Measurements from ENCODE around the gene LCN2. TPM values are rescaled to one million over a fixed set of nuclear protein-coding genes. Genes with fewer than 3 reads are reported as not detected.

LCN2 gene
- total and polyA plus RNA-seq, 10 of the 15 experiments (the other 5 are each of a cell fraction or from before 2014, with no cell fraction given), result not detected

DNA sequence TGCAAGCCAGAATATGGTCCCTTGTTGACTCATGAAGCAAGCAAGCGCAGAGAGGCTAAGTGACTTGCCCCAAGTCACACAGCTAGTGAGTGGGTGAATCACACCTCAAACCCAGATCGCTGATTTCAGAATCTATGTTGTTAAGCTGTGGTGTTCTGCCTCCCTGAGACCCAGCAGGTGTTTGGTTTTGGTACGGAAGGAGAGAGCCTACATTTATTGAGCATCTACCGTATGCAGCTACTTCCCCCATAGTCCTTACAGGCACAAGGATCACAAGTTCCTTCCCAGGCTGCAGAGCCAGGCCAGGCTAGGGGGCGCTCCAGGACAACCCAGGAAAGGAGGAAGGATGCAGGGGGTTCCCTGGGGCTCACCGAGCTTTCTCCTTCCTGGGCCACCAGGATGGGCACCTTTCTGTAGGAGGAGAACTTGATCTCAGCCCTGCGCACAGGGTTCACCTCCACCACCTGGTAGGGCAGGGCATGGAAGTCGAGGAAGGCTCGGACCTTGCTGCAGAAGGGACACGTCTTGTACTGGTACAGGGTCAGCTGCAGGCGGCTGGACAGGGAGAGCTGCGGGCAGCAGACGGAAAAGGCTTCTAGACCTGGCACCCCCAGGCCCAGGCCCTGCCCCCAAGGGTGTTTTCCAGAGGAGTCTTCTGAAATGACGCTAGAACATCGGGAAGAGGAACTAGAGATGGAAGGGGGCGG, 24.2 kb upstream of the LCN2 start (continued):
- 0 out of 2 replicates have a peak, but pooled peaks have one; percentile 67 for TF ChIP-seq ZNF592 (IDR thresholded peaks at IDR 0.05)
- TF ChIP-seq IKZF2 (IDR thresholded peaks at IDR 0.05), result peak; percentile 48 to 61; a peak in 3 of 4 replicates
- no peak for TF ChIP-seq LARP7 (IDR thresholded peaks at IDR 0.05)
- TF ChIP-seq EP300 (IDR thresholded peaks at IDR 0.05; ENCODE audit: borderline replicate concordance in 1 of 2, control insufficient read depth in 1 of 2, low read depth in 2 of 2, low read length in 2 of 2), result 0 out of 4 replicates have a peak, but pooled peaks of 1 of the 2 experiments have one; percentile 35
- peak; percentile 39; the same call in 1 of the 2 replicates for TF ChIP-seq ZNF217 (IDR thresholded peaks at IDR 0.05)
- peak; percentile 62 for TF ChIP-seq RAD21 (IDR thresholded peaks at IDR 0.05; ENCODE audit: insufficient read depth, low read depth, low read length)
- TF ChIP-seq, protein P1, sequence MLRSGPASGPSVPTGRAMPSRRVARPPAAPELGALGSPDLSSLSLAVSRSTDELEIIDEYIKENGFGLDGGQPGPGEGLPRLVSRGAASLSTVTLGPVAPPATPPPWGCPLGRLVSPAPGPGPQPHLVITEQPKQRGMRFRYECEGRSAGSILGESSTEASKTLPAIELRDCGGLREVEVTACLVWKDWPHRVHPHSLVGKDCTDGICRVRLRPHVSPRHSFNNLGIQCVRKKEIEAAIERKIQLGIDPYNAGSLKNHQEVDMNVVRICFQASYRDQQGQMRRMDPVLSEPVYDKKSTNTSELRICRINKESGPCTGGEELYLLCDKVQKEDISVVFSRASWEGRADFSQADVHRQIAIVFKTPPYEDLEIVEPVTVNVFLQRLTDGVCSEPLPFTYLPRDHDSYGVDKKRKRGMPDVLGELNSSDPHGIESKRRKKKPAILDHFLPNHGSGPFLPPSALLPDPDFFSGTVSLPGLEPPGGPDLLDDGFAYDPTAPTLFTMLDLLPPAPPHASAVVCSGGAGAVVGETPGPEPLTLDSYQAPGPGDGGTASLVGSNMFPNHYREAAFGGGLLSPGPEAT (IDR thresholded peaks at IDR 0.05; ENCODE audit: low read depth), result peak; percentile 73

All from GM12878 (cell line).